Tibial nerve (tissue), 4 donors: ENCODE results near the gene SUCO. TPM values are rescaled to one million over a fixed set of nuclear protein-coding genes. Genes with fewer than 3 reads are reported as not detected.

Experiments used
- DNase-seq, 2 donors: peaks; one replicate each; pipeline ENCODE4 v3.0.0-alpha.2; 2019; ENCODE audit warnings: low spot score in 2 of 2
- H3K27ac ChIP-seq, 4 donors: fragments of 200-600 bp; sonication (generic) in 3 of 4; one replicate each; pipeline ENCODE4 v1.5.1; 2017 to 2019; ENCODE audit warnings: mild to moderate bottlenecking in 1 of 4
- H3K27me3 ChIP-seq, 2 donors: fragments of 200-600 bp; sonication (generic) in 1 of 2; one replicate each; pipeline versions ENCODE4 v1.5.1 to v1.6.0; 2017 to 2019
- H3K36me3 ChIP-seq, 3 donors: fragments of 200-600 bp; sonication (generic); one replicate each; pipeline ENCODE4 v1.5.1; 2018 to 2019
- H3K4me1 ChIP-seq, 4 donors: fragments of 200-600 bp; sonication (generic) in 3 of 4; one replicate each; pipeline ENCODE4 v1.5.1; 2017 to 2019
- H3K4me3 ChIP-seq, 4 donors: fragments of 200-600 bp; sonication (generic) in 3 of 4; one replicate each; pipeline ENCODE4 v1.5.1; 2017 to 2019; ENCODE audit warnings: mild to moderate bottlenecking in 1 of 4, moderate library complexity in 1 of 4
- H3K9me3 ChIP-seq, 4 donors: fragments of 200-600 bp; sonication (generic) in 3 of 4; one replicate each; pipeline ENCODE4 v1.5.1; 2017 to 2019
- CTCF ChIP-seq, 5 experiments: fragments of 200-600 bp in 3 of 5; fragments of 450-650 bp in 2 of 5; sonication (generic) in 3 of 5; IDR thresholded peaks; one replicate each; pipeline ENCODE4 v1.5.1; 2016 to 2019; ENCODE audit warnings: antibody characterized with exemption in 5 of 5, mild to moderate bottlenecking in 3 of 5, moderate library complexity in 2 of 5
- EP300 ChIP-seq, 2 donors: sonication (generic); formaldehyde crosslinking; IDR thresholded peaks; one replicate each; pipeline ENCODE4 v1.6.1; 2017; ENCODE audit warnings: antibody characterized with exemption in 2 of 2, mild to moderate bottlenecking in 1 of 2
- POLR2A ChIP-seq, 2 donors: fragments of 450-650 bp; IDR thresholded peaks; one replicate each; pipeline ENCODE4 v1.6.1; 2017; ENCODE audit warnings: antibody characterized with exemption in 2 of 2, mild to moderate bottlenecking in 2 of 2, moderate library complexity in 2 of 2
- WGBS, 2 donors: methylation state at CpG; one replicate each; pipeline ENCODE4 v1.1.5; 2018; 5-methylcytosine and 5-hydroxymethylcytosine counted together
- total RNA-seq, 4 donors: library from RNA; depleted of rRNA; stranded (reverse); fragments of >200 nt; gene quantifications; one replicate each; pipeline ENCODE4 v1.1.0, GENCODE V29; 2016

SUCO gene
- total RNA-seq, 4 donors from 2014 or later = 33.6 to 48.6 (median 42.1) TPM

GRCh38 chr1:172605641-172606040, 72.7 kb downstream of the SUCO start:
- peaks cover 0 to 56% (median 0%) of the 10 kb centered on the region in 3 donors for H3K36me3 ChIP-seq
- H3K9me3 ChIP-seq = no peaks in the 10 kb centered on the region
- peaks cover 0 to 3% (median 0%) of the 10 kb centered on the region in 4 donors for H3K4me1 ChIP-seq
- no peak overlapping the region for H3K4me3 ChIP-seq
- H3K27me3 ChIP-seq = no peaks in the 10 kb centered on the region
- no peak overlapping the region for H3K27ac ChIP-seq
- DNase-seq = no peak
- no peak for TF ChIP-seq EP300 (IDR thresholded peaks at IDR 0.05)
- no peak for TF ChIP-seq POLR2A (IDR thresholded peaks at IDR 0.05)
- TF ChIP-seq CTCF (IDR thresholded peaks at IDR 0.05) = no peak
- 89 to 90% methylated on average over 2 of the region's 2 CpGs for WGBS, 2 donors

- Histone ChIP-seq H3K4me1 (peaks cover 0 to 3% (median 0%) of the 10 kb centered on the region in 4 donors), H3K27ac (no peak overlapping the region), H3K9me3 (no peaks in the 10 kb centered on the region), H3K27me3 (no peaks in the 10 kb centered on the region), H3K4me3 (no peak overlapping the region), H3K36me3 (peaks cover 0 to 50% (median 0%) of the 10 kb centered on the region in 3 donors)
- TF ChIP-seq EP300 (IDR thresholded peaks at IDR 0.05) = no peak
- no peak for TF ChIP-seq CTCF (IDR thresholded peaks at IDR 0.05)
- no peak for TF ChIP-seq POLR2A (IDR thresholded peaks at IDR 0.05)
- no peak for DNase-seq
Measured at GRCh38 chr1:172607145-172607544, 74.2 kb downstream of the SUCO start.

GRCh38 chr1:172608098-172608601, 75.2 kb downstream of the SUCO start:
- no peaks in the 10 kb centered on the region for H3K9me3 ChIP-seq
- no peak overlapping the region for H3K27ac ChIP-seq
- H3K4me1 ChIP-seq = peaks cover 0 to 3% (median 0%) of the 10 kb centered on the region in 4 donors
- no peak for DNase-seq
- no peaks in the 10 kb centered on the region for H3K27me3 ChIP-seq
- H3K36me3 ChIP-seq = peaks cover 0 to 45% (median 0%) of the 10 kb centered on the region in 3 donors
- 90% methylated on average over 4 of the region's 4 CpGs for WGBS, 2 donors
- no peak overlapping the region for H3K4me3 ChIP-seq
- no peak for TF ChIP-seq POLR2A (IDR thresholded peaks at IDR 0.05)

GRCh38 chr1:172609528-172609927, 76.6 kb downstream of the SUCO start:
- H3K4me1 ChIP-seq = peaks cover 0 to 3% (median 0%) of the 10 kb centered on the region in 4 donors
- H3K36me3 ChIP-seq = peaks cover 0 to 35% (median 0%) of the 10 kb centered on the region in 3 donors
- H3K9me3 ChIP-seq = no peaks in the 10 kb centered on the region
- H3K4me3 ChIP-seq = no peak overlapping the region
- no peaks in the 10 kb centered on the region for H3K27me3 ChIP-seq
- no peak for DNase-seq
- TF ChIP-seq POLR2A (IDR thresholded peaks at IDR 0.05) (no peak), CTCF (IDR thresholded peaks at IDR 0.05) (no peak), EP300 (IDR thresholded peaks at IDR 0.05) (no peak)
- H3K27ac ChIP-seq = no peak overlapping the region
- WGBS, 2 donors = 97 to 98% methylated on average over 3 of the region's 3 CpGs

- Histone ChIP-seq H3K9me3 (no peaks in the 10 kb centered on the region), H3K27me3 (no peaks in the 10 kb centered on the region), H3K4me1 (no peaks in the 10 kb centered on the region), H3K27ac (no peak overlapping the region), H3K36me3 (peaks cover 0 to 25% (median 0%) of the 10 kb centered on the region in 3 donors), H3K4me3 (no peak overlapping the region)
- DNase-seq = no peak
- 66 to 94% methylated on average over 2 of the region's 2 CpGs for WGBS, 2 donors
- TF ChIP-seq POLR2A (IDR thresholded peaks at IDR 0.05) = no peak
- no peak for TF ChIP-seq CTCF (IDR thresholded peaks at IDR 0.05)
Measured at GRCh38 chr1:172612478-172612877, 79.5 kb downstream of the SUCO start.

- no peak overlapping the region for H3K4me3 ChIP-seq
- no peak for DNase-seq
- no peaks in the 10 kb centered on the region for H3K9me3 ChIP-seq
- no peak for TF ChIP-seq EP300 (IDR thresholded peaks at IDR 0.05)
- no peak for TF ChIP-seq CTCF (IDR thresholded peaks at IDR 0.05)
- TF ChIP-seq POLR2A (IDR thresholded peaks at IDR 0.05) = no peak
- WGBS, 2 donors = 93 to 94% methylated on average over 2 of the region's 2 CpGs
- H3K27me3 ChIP-seq = no peaks in the 10 kb centered on the region
- no peak overlapping the region for H3K27ac ChIP-seq
- H3K36me3 ChIP-seq = peaks cover 0 to 25% (median 0%) of the 10 kb centered on the region in 3 donors
- H3K4me1 ChIP-seq = no peaks in the 10 kb centered on the region
Measured at GRCh38 chr1:172613294-172613693, 80.3 kb downstream of the SUCO start.
